ENCODE data around the gene ZNF467.

The ZNF467 gene

GRCh38 chr7:149820622-149821190 lies 47.3 kb upstream of the ZNF467 start:
- Histone ChIP-seq H3K36me3 (replicated peaks in 1 of 2; ENCODE audit: control insufficient read depth in 2 of 2, insufficient read depth in 2 of 2, low read length in 2 of 2) (no peaks in the 10 kb centered on the region), H3K14ac (ENCODE audit: low read length) (peak overlapping the region; percentile 82), H2BK15ac (ENCODE audit: low read length) (peak overlapping the region; percentile 75), H3K18ac (ENCODE audit: low read length) (no peak overlapping the region), H3K4ac (ENCODE audit: low read length) (no peak overlapping the region), H3K79me1 (ENCODE audit: low read depth, low read length) (peaks cover 4% of the 10 kb centered on the region), H3K4me3 (ENCODE audit: low read length in 2 of 2) (no peak overlapping the region), H2BK12ac (ENCODE audit: low read length) (peak overlapping the region; percentile 41), H2AK5ac (ENCODE audit: low read depth, low read length) (peak overlapping the region; percentile 86), H3K4me2 (ENCODE audit: insufficient read depth, low read length, poor library complexity, severe bottlenecking) (no peak overlapping the region), H3K23ac (ENCODE audit: low read depth, low read length, poor library complexity) (peak overlapping the region; percentile 68), H3K9me3 (replicated peaks in 1 of 2; ENCODE audit: control insufficient read depth in 2 of 2, insufficient read depth in 1 of 2, low read depth in 1 of 2, low read length in 2 of 2) (peaks cover 0 to 12% of the 10 kb centered on the region in 2 donors), H2AFZ (ENCODE audit: low read length) (no peak overlapping the region), H4K91ac (ENCODE audit: low read depth, low read length, poor library complexity) (no peak overlapping the region), H3K27me3 (ENCODE audit: control insufficient read depth in 3 of 3, insufficient read depth in 3 of 3, low read depth in 1 of 3, low read length in 3 of 3) (peaks cover 0 to 32% (median 0%) of the 10 kb centered on the region in 3 experiments), H3K9ac (ENCODE audit: low read depth, low read length, poor library complexity) (peak overlapping the region; percentile 44), H3K4me1 (ENCODE audit: control insufficient read depth in 2 of 2, insufficient read depth in 1 of 2, low read depth in 1 of 2, low read length in 2 of 2) (peaks cover 0 to 3% of the 10 kb centered on the region in 2 donors), H3K27ac (replicated peaks; ENCODE audit: low read length) (no peak overlapping the region), H4K8ac (ENCODE audit: low read depth, low read length) (no peak overlapping the region), H2BK5ac (ENCODE audit: low read length) (no peak overlapping the region), H2BK120ac (ENCODE audit: low read depth, low read length) (no peak overlapping the region)
- DNase-seq (ENCODE audit: low spot score) = no peak
- no CpG with 5 or more reads among the region's 17 CpGs for WGBS, 2 donors (ENCODE audit: extremely low coverage in 2 of 2, insufficient read length in 2 of 2, insufficient replicate concordance in 1 of 2)

- H2BK12ac ChIP-seq (ENCODE audit: low read length) = no peak overlapping the region
- H4K8ac ChIP-seq (ENCODE audit: low read depth, low read length) = no peak overlapping the region
- no peak overlapping the region for H3K27ac ChIP-seq (replicated peaks; ENCODE audit: low read length)
- peaks cover 0 to 10% of the 10 kb centered on the region in 2 donors for H3K9me3 ChIP-seq (replicated peaks in 1 of 2; ENCODE audit: control insufficient read depth in 2 of 2, insufficient read depth in 1 of 2, low read depth in 1 of 2, low read length in 2 of 2)
- H2BK5ac ChIP-seq (ENCODE audit: low read length) = peak overlapping the region; percentile 66
- H3K4ac ChIP-seq (ENCODE audit: low read length) = no peak overlapping the region
- H2BK15ac ChIP-seq (ENCODE audit: low read length) = no peak overlapping the region
- peaks cover 0 to 32% (median 0%) of the 10 kb centered on the region in 3 experiments for H3K27me3 ChIP-seq (ENCODE audit: control insufficient read depth in 3 of 3, insufficient read depth in 3 of 3, low read depth in 1 of 3, low read length in 3 of 3)
- peak overlapping the region; percentile 75 for H3K14ac ChIP-seq (ENCODE audit: low read length)
- H3K36me3 ChIP-seq (replicated peaks in 1 of 2; ENCODE audit: control insufficient read depth in 2 of 2, insufficient read depth in 2 of 2, low read length in 2 of 2) = no peaks in the 10 kb centered on the region
- DNase-seq (ENCODE audit: low spot score) = no peak
- H3K4me2 ChIP-seq (ENCODE audit: insufficient read depth, low read length, poor library complexity, severe bottlenecking) = no peak overlapping the region
- H3K4me3 ChIP-seq (ENCODE audit: low read length in 2 of 2) = no peak overlapping the region
- peaks cover 1% of the 10 kb centered on the region for H3K79me1 ChIP-seq (ENCODE audit: low read depth, low read length)
- peak overlapping the region; percentile 25 for H3K23ac ChIP-seq (ENCODE audit: low read depth, low read length, poor library complexity)
- peaks cover 0 to 8% of the 10 kb centered on the region in 2 donors for H3K4me1 ChIP-seq (ENCODE audit: control insufficient read depth in 2 of 2, insufficient read depth in 1 of 2, low read depth in 1 of 2, low read length in 2 of 2)
- H2BK120ac ChIP-seq (ENCODE audit: low read depth, low read length) = no peak overlapping the region
- no peak overlapping the region for H3K9ac ChIP-seq (ENCODE audit: low read depth, low read length, poor library complexity)
- peak overlapping the region; percentile 83 for H2AK5ac ChIP-seq (ENCODE audit: low read depth, low read length)
- no peak overlapping the region for H4K91ac ChIP-seq (ENCODE audit: low read depth, low read length, poor library complexity)
- H3K18ac ChIP-seq (ENCODE audit: low read length) = no peak overlapping the region
- no CpG with 5 or more reads among the region's 7 CpGs for WGBS, 2 donors (ENCODE audit: extremely low coverage in 2 of 2, insufficient read length in 2 of 2, insufficient replicate concordance in 1 of 2)
- H2AFZ ChIP-seq (ENCODE audit: low read length) = no peak overlapping the region
Measured at GRCh38 chr7:149819961-149820340, 46.6 kb upstream of the ZNF467 start.

- peaks cover 0 to 10% of the 10 kb centered on the region in 2 donors for H3K9me3 ChIP-seq (replicated peaks in 1 of 2; ENCODE audit: control insufficient read depth in 2 of 2, insufficient read depth in 1 of 2, low read depth in 1 of 2, low read length in 2 of 2)
- no peak overlapping the region for H3K4ac ChIP-seq (ENCODE audit: low read length)
- H3K18ac ChIP-seq (ENCODE audit: low read length) = peak overlapping the region; percentile 59
- no peak overlapping the region for H3K27ac ChIP-seq (replicated peaks; ENCODE audit: low read length)
- H2AFZ ChIP-seq (ENCODE audit: low read length) = no peak overlapping the region
- no peaks in the 10 kb centered on the region for H3K36me3 ChIP-seq (replicated peaks in 1 of 2; ENCODE audit: control insufficient read depth in 2 of 2, insufficient read depth in 2 of 2, low read length in 2 of 2)
- WGBS, 2 donors (ENCODE audit: extremely low coverage in 2 of 2, insufficient read length in 2 of 2, insufficient replicate concordance in 1 of 2) = no CpG with 5 or more reads among the region's 28 CpGs
- peaks cover 0 to 32% (median 0%) of the 10 kb centered on the region in 3 experiments for H3K27me3 ChIP-seq (ENCODE audit: control insufficient read depth in 3 of 3, insufficient read depth in 3 of 3, low read depth in 1 of 3, low read length in 3 of 3)
- H3K9ac ChIP-seq (ENCODE audit: low read depth, low read length, poor library complexity) = no peak overlapping the region
- no peak overlapping the region for H4K91ac ChIP-seq (ENCODE audit: low read depth, low read length, poor library complexity)
- peaks cover 1% of the 10 kb centered on the region for H3K79me1 ChIP-seq (ENCODE audit: low read depth, low read length)
- H3K23ac ChIP-seq (ENCODE audit: low read depth, low read length, poor library complexity) = peak overlapping the region; percentile 25
- H3K4me3 ChIP-seq (ENCODE audit: low read length in 2 of 2) = no peak overlapping the region
- peak overlapping the region; percentile 83 for H2AK5ac ChIP-seq (ENCODE audit: low read depth, low read length)
- peaks cover 0 to 11% of the 10 kb centered on the region in 2 donors for H3K4me1 ChIP-seq (ENCODE audit: control insufficient read depth in 2 of 2, insufficient read depth in 1 of 2, low read depth in 1 of 2, low read length in 2 of 2)
- peak overlapping the region; percentile 75 for H3K14ac ChIP-seq (ENCODE audit: low read length)
- no peak overlapping the region for H2BK120ac ChIP-seq (ENCODE audit: low read depth, low read length)
- no peak overlapping the region for H4K8ac ChIP-seq (ENCODE audit: low read depth, low read length)
- no peak overlapping the region for H2BK15ac ChIP-seq (ENCODE audit: low read length)
- H2BK12ac ChIP-seq (ENCODE audit: low read length) = no peak overlapping the region
- peak overlapping the region; percentile 66 for H2BK5ac ChIP-seq (ENCODE audit: low read length)
- H3K4me2 ChIP-seq (ENCODE audit: insufficient read depth, low read length, poor library complexity, severe bottlenecking) = no peak overlapping the region
- DNase-seq (ENCODE audit: low spot score) = no peak
Measured at GRCh38 chr7:149819141-149819960, 46.0 kb upstream of the ZNF467 start.

GRCh38 chr7:149818536-149818840 lies 45.1 kb upstream of the ZNF467 start:
- Histone ChIP-seq H2BK12ac (ENCODE audit: low read length) (no peak overlapping the region), H3K4me2 (ENCODE audit: insufficient read depth, low read length, poor library complexity, severe bottlenecking) (no peak overlapping the region), H2BK15ac (ENCODE audit: low read length) (peak overlapping the region; percentile 37), H4K8ac (ENCODE audit: low read depth, low read length) (peak overlapping the region; percentile 17), H3K4ac (ENCODE audit: low read length) (no peak overlapping the region), H3K36me3 (replicated peaks in 1 of 2; ENCODE audit: control insufficient read depth in 2 of 2, insufficient read depth in 2 of 2, low read length in 2 of 2) (no peaks in the 10 kb centered on the region), H3K4me3 (ENCODE audit: low read length in 2 of 2) (no peak overlapping the region), H3K27ac (replicated peaks; ENCODE audit: low read length) (no peak overlapping the region), H2BK5ac (ENCODE audit: low read length) (peak overlapping the region; percentile 35), H3K79me1 (ENCODE audit: low read depth, low read length) (peaks cover 2% of the 10 kb centered on the region), H3K27me3 (ENCODE audit: control insufficient read depth in 3 of 3, insufficient read depth in 3 of 3, low read depth in 1 of 3, low read length in 3 of 3) (peaks cover 0 to 32% (median 0%) of the 10 kb centered on the region in 3 experiments), H2BK120ac (ENCODE audit: low read depth, low read length) (no peak overlapping the region), H3K23ac (ENCODE audit: low read depth, low read length, poor library complexity) (peak overlapping the region; percentile 31), H4K91ac (ENCODE audit: low read depth, low read length, poor library complexity) (no peak overlapping the region), H3K14ac (ENCODE audit: low read length) (no peak overlapping the region), H2AK5ac (ENCODE audit: low read depth, low read length) (no peak overlapping the region), H3K18ac (ENCODE audit: low read length) (no peak overlapping the region), H2AFZ (ENCODE audit: low read length) (no peak overlapping the region), H3K9ac (ENCODE audit: low read depth, low read length, poor library complexity) (no peak overlapping the region), H3K9me3 (replicated peaks in 1 of 2; ENCODE audit: control insufficient read depth in 2 of 2, insufficient read depth in 1 of 2, low read depth in 1 of 2, low read length in 2 of 2) (peaks cover 0 to 3% of the 10 kb centered on the region in 2 donors), H3K4me1 (ENCODE audit: control insufficient read depth in 2 of 2, insufficient read depth in 1 of 2, low read depth in 1 of 2, low read length in 2 of 2) (peaks cover 0 to 11% of the 10 kb centered on the region in 2 donors)
- WGBS, 2 donors (ENCODE audit: extremely low coverage in 2 of 2, insufficient read length in 2 of 2, insufficient replicate concordance in 1 of 2) = no CpG with 5 or more reads among the region's 9 CpGs
- DNase-seq (ENCODE audit: low spot score) = no peak
